Cardiac muscle cell (in vitro differentiated cells and primary cell): ENCODE results near the gene PCDHB12. TPM values are rescaled to one million over a fixed set of nuclear protein-coding genes. Genes with fewer than 3 reads are reported as not detected.
A peak's percentile ranks its signal among the peaks of the same experiment; 100 is the strongest.
"Not testable (repeated sequence)": the region's sequence is repeated elsewhere in the genome, so short reads cannot be mapped to it uniquely, and the experiment has no call there.

Source experiments
- DNase-seq, 2 donors: peaks; one replicate each; pipeline versions ENCODE4 v3.0.0 to v3.0.0-alpha.2; 2010 to 2017; ENCODE audit warnings: low read depth in 1 of 2, low spot score in 1 of 2
- H3K27ac ChIP-seq: fragments of 200-600 bp; sonication (generic); 2 replicates; pipeline ENCODE4 v1.5.1; 2016
- H3K27me3 ChIP-seq: fragments of 200-600 bp; sonication (generic); 2 replicates; pipeline ENCODE4 v1.6.0; 2016; ENCODE audit warnings: control low read depth
- H3K36me3 ChIP-seq: fragments of 200-600 bp; sonication (generic); 2 replicates; pipeline ENCODE4 v1.5.1; 2016; ENCODE audit warnings: control low read depth
- H3K4me1 ChIP-seq: fragments of 200-600 bp; sonication (generic); 2 replicates; pipeline ENCODE4 v1.8.1; 2017; ENCODE audit warnings: low read depth, mild to moderate bottlenecking, mixed run types
- H3K4me3 ChIP-seq: fragments of 200-600 bp; sonication (generic); 2 replicates; pipeline ENCODE4 v1.5.1; 2016; ENCODE audit warnings: mild to moderate bottlenecking
- H3K9me3 ChIP-seq: fragments of 200-600 bp; sonication (generic); 2 replicates; pipeline ENCODE4 v1.5.1; 2017; ENCODE audit warnings: low read depth, mild to moderate bottlenecking, control low read depth
- CTCF ChIP-seq: IDR thresholded peaks from 2 replicates; pipeline ENCODE4 v1.5.1; 2012; ENCODE audit warnings: low read depth, mild to moderate bottlenecking, low read length
- polyA plus RNA-seq: library from polyadenylated mRNA; unstranded; fragments of >200 nt; fragmentation: Nextera tagmentation; extraction: Ambion mirVana; gene quantifications from 2 replicates; pipeline ENCODE4 v1.2.1, GENCODE V29; 2016
- total RNA-seq: library from RNA; depleted of rRNA; stranded (reverse); fragments of >200 nt; gene quantifications from 2 replicates; pipeline ENCODE4 v1.2.3, GENCODE V29; 2016

The PCDHB12 gene
- total RNA-seq (9.5 and 17.7 TPM in 2 replicates), polyA plus RNA-seq (2.1 and 3.5 TPM in 2 replicates)

GRCh38 chr5:141208478-141208877, at the start of gene PCDHB12:
Gene PCDHB12 (plus strand): TSS chr5:141208719. CDS start chr5:141208908, 189 bp downstream.
- TF ChIP-seq CTCF, result no peak
- DNase-seq, result peak in 1 of 2 donors; percentile 49
- H3K27me3 ChIP-seq, result no peaks in the 10 kb centered on the region
- H3K27ac ChIP-seq, result no peak within 1 kb of the TSS
- H3K4me3 ChIP-seq, result peak within 1 kb of the TSS; percentile 24
- no peaks in the 10 kb centered on the region for H3K36me3 ChIP-seq
- H3K4me1 ChIP-seq, result no peaks in the 10 kb centered on the region
- peaks cover 3% of the 10 kb centered on the region for H3K9me3 ChIP-seq

- Histone ChIP-seq H3K4me1 (no peaks in the 10 kb centered on the region), H3K4me3 (no peak within 1 kb of the TSS), H3K36me3 (no peaks in the 10 kb centered on the region), H3K9me3 (no peaks in the 10 kb centered on the region), H3K27ac (no peak within 1 kb of the TSS), H3K27me3 (no peaks in the 10 kb centered on the region)
- peak; percentile 18 to 24 for DNase-seq
- TF ChIP-seq CTCF, result peak; percentile 34
Measured at GRCh38 chr5:141172381-141173204, 35.9 kb upstream of the PCDHB12 start, which contains the start of gene PCDHB7. Gene PCDHB7 (plus strand): TSS chr5:141172644. CDS start chr5:141172836, 192 bp downstream.

GRCh38 chr5:141174291-141175104, 34.0 kb upstream of the PCDHB12 start:
- H3K4me3 ChIP-seq, H3K27ac ChIP-seq, H3K9me3 ChIP-seq, DNase-seq, H3K27me3 ChIP-seq, H3K4me1 ChIP-seq, H3K36me3 ChIP-seq: not testable (repeated sequence)

GRCh38 chr5:141175933-141176332, 32.6 kb upstream of the PCDHB12 start:
- no peak for DNase-seq
- H3K27ac ChIP-seq, result no peak overlapping the region
- no peaks in the 10 kb centered on the region for H3K4me1 ChIP-seq
- no peak for TF ChIP-seq CTCF
- H3K27me3 ChIP-seq, result no peaks in the 10 kb centered on the region
- H3K9me3 ChIP-seq, result no peaks in the 10 kb centered on the region
- H3K36me3 ChIP-seq, result no peaks in the 10 kb centered on the region
- H3K4me3 ChIP-seq, result no peak overlapping the region

- peak in 1 of 2 donors; percentile 25 for DNase-seq
- H3K4me3 ChIP-seq, result peak within 1 kb of the TSS; percentile 29
- not testable (repeated sequence) for H3K4me1 ChIP-seq, H3K27me3 ChIP-seq, H3K9me3 ChIP-seq, H3K27ac ChIP-seq, H3K36me3 ChIP-seq
Measured at GRCh38 chr5:141177577-141178191, 30.8 kb upstream of the PCDHB12 start, which contains the start of gene PCDHB8. Gene PCDHB8 (plus strand): TSS chr5:141177790. CDS start chr5:141178035, 245 bp downstream.

GRCh38 chr5:141179371-141179770, 29.1 kb upstream of the PCDHB12 start:
- not testable (repeated sequence) for H3K36me3 ChIP-seq, H3K9me3 ChIP-seq, H3K27me3 ChIP-seq

GRCh38 chr5:141179876-141180275, 28.6 kb upstream of the PCDHB12 start:
- H3K27ac ChIP-seq, H3K4me1 ChIP-seq, H3K27me3 ChIP-seq, H3K9me3 ChIP-seq, H3K4me3 ChIP-seq, H3K36me3 ChIP-seq, DNase-seq: not testable (repeated sequence)

More at GRCh38 chr5:141179371-141179770, 29.1 kb upstream of the PCDHB12 start:
- H3K27ac ChIP-seq, H3K4me1 ChIP-seq, H3K4me3 ChIP-seq, DNase-seq: not testable (repeated sequence)
